Lower leg skin (tissue), 4 donors: Measurements from ENCODE around the gene NPTN. TPM values are rescaled to one million over a fixed set of nuclear protein-coding genes. Genes with fewer than 3 reads are reported as not detected.

Source experiments
- DNase-seq, 2 donors: peaks; one replicate each; pipeline ENCODE4 v3.0.0-alpha.2; 2019; ENCODE audit warnings: low spot score in 2 of 2
- H3K4me3 ChIP-seq: fragments of 200-600 bp; sonication (generic); 2 replicates; pipeline ENCODE4 v1.5.1; 2017; ENCODE audit warnings: mild to moderate bottlenecking, low read depth; ENCODE audit not compliant: poor library complexity, severe bottlenecking
- POLR2A ChIP-seq, 2 donors: fragments of 450-650 bp; IDR thresholded peaks; one replicate each; pipeline ENCODE4 v1.6.1; 2016 to 2017; ENCODE audit warnings: antibody characterized with exemption in 2 of 2, mild to moderate bottlenecking in 1 of 2, moderate library complexity in 1 of 2
- WGBS, 2 donors: methylation state at CpG; one replicate each; pipeline ENCODE4 v1.1.5; 2018; 5-methylcytosine and 5-hydroxymethylcytosine counted together
- intact Hi-C: fragments of 100-400 bp; cut with DNase I; formaldehyde crosslinking; loops from one replicate; pipeline ENCODE4 v1.15.0; 2023; ENCODE audit warnings: low total_unique reads
- total RNA-seq, 4 donors: library from RNA; depleted of rRNA; stranded (reverse); fragments of >200 nt; gene quantifications; one replicate each; pipeline ENCODE4 v1.1.0, GENCODE V29; 2016
- TF ChIP-seq, protein P1 (sequence below), 3 donors: fragments of 450-650 bp; IDR thresholded peaks; one replicate each; pipeline ENCODE4 v1.5.1; 2016; ENCODE audit warnings: antibody characterized with exemption in 3 of 3, mild to moderate bottlenecking in 3 of 3, moderate library complexity in 2 of 3

NPTN gene
- total RNA-seq, 4 donors from 2014 or later, result 124 to 181 (median 150) TPM

DNA sequence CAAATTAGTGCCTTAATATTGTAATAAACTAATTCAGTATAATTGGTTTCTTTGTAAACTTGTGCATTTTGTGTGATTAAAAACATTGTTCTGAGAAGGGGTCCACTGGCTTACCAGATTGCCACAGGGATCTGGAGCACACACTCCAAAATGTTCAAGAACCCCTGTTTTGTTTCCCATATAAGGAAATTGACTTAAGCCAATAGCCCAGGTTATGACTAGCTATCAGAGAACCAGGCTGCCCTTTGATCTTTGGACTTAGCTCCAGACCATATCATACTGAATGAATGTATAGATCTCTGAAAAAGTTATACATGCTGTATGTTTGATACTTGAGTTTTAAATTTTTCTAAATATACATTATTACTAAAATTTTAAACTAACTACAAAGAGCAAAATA lies 91.7 kb downstream of the NPTN start:
- intact Hi-C loops, result no loop called here
- no peak for DNase-seq
- H3K4me3 ChIP-seq, result no peak overlapping the region
- no peak for TF ChIP-seq POLR2A (IDR thresholded peaks at IDR 0.05)
- TF ChIP-seq, protein P1, sequence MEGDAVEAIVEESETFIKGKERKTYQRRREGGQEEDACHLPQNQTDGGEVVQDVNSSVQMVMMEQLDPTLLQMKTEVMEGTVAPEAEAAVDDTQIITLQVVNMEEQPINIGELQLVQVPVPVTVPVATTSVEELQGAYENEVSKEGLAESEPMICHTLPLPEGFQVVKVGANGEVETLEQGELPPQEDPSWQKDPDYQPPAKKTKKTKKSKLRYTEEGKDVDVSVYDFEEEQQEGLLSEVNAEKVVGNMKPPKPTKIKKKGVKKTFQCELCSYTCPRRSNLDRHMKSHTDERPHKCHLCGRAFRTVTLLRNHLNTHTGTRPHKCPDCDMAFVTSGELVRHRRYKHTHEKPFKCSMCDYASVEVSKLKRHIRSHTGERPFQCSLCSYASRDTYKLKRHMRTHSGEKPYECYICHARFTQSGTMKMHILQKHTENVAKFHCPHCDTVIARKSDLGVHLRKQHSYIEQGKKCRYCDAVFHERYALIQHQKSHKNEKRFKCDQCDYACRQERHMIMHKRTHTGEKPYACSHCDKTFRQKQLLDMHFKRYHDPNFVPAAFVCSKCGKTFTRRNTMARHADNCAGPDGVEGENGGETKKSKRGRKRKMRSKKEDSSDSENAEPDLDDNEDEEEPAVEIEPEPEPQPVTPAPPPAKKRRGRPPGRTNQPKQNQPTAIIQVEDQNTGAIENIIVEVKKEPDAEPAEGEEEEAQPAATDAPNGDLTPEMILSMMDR (IDR thresholded peaks at IDR 0.05), result no peak

GRCh38 chr15:73540161-73540560 lies 93.0 kb downstream of the NPTN start:
- intact Hi-C loops, result no loop called here
- TF ChIP-seq POLR2A (IDR thresholded peaks at IDR 0.05), result no peak
- TF ChIP-seq, protein P1 (IDR thresholded peaks at IDR 0.05), result no peak
- DNase-seq, result no peak
- 60 to 95% methylated on average over 3 of the region's 3 CpGs for WGBS, 2 donors
- H3K4me3 ChIP-seq, result no peak overlapping the region

DNA sequence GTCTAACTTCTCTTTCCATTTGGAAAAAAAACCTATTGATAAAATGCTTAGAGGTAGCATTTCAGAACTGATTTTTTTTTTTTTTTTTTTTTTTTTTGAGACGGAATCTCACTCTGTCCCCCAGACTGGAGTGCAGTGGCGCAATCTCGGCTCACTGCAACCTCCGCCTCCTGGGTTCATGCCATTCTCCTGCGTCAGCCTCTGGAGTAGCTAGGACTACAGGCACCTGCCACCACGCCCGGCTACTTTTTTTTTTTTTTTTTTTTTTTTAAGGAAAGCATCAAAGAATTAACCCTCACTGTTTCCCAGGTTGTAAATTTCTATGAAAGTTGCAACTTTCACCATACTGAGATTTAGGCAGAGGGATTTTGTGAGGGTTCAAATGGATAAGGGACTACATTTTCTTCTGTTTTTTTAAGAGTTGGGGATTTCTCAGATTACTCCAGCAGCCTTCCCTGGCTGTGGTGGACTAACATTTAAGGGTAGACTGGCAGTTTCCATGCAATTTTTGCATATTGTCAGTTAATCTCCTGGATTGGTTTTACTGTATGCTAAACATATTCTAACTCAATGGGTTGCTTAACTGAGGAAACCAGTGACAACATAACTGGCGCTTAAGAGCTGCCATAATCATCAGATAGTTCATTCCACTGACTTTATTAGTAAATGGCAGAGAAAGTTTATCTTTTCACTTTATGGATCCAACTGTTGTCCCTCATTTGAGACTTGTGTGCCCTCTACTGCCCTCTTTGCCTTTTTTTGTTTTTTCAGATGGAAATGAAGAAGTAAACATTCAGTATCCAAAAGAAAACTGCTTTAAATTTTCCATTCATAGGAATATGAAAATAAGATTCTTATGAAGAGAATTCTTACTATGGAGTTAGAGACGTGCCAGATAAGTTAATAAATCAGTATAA lies 93.7 kb downstream of the NPTN start:
- no peak overlapping the region for H3K4me3 ChIP-seq
- no peak for DNase-seq
- WGBS, 2 donors, result 60 to 67% methylated on average over 9 of the region's 9 CpGs
- TF ChIP-seq, protein P1 (IDR thresholded peaks at IDR 0.05), result no peak
- no peak for TF ChIP-seq POLR2A (IDR thresholded peaks at IDR 0.05)
- intact Hi-C loops, result no loop called here

DNA sequence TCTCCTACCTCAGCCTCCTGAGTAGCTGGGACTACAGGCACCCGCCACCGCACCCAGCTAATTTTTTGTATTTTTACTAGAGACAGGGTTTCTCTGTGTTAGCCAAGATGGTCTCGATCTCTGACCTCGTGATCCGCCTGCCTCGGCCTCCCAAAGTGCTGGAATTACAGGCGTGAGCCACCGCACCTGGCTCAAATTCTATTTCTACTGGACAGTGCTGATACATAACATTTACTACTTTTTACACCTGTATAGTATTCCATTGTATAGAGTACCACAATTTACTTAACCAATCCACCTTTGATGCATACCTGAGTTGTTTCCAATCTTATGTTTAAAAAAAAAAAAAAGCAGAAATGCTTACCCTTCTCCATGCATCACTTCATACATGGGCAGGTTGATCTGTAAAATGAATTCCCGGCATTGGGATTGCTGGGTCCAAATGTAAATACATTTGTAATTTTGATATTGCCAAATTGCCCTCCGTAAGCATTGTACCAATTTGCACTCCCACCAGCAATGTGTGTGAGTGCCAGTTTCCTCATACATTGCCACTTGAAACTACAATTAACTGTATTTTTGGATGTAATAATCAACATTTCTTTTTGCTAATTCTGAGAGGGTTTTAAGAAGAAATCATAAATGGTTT lies 94.5 kb downstream of the NPTN start:
- 96 to 97% methylated on average over 10 of the region's 10 CpGs for WGBS, 2 donors
- intact Hi-C loops, result no loop called here

GRCh38 chr15:73538123-73538522 lies 95.1 kb downstream of the NPTN start:
- TF ChIP-seq POLR2A (IDR thresholded peaks at IDR 0.05), result no peak
- TF ChIP-seq, protein P1 (IDR thresholded peaks at IDR 0.05), result no peak
- DNase-seq, result no peak
- no peak overlapping the region for H3K4me3 ChIP-seq
- WGBS, 2 donors, result 96 to 97% methylated on average over 2 of the region's 2 CpGs
- intact Hi-C loops, result no loop called here

More for the DNA sequence above, 94.5 kb downstream of the NPTN start:
- no peak overlapping the region for H3K4me3 ChIP-seq
- DNase-seq, result no peak
- TF ChIP-seq, protein P1 (IDR thresholded peaks at IDR 0.05), result no peak
- no peak for TF ChIP-seq POLR2A (IDR thresholded peaks at IDR 0.05)
